ENCODE measurements around the gene MAST3.

The MAST3 gene

GRCh38 chr19:18143902-18144301 is 46.3 kb downstream of the MAST3 start:
- peaks cover 50% of the 10 kb centered on the region for H3K36me3 Mint-ChIP-seq (ENCODE audit: low read depth)
- no peaks in the 10 kb centered on the region for H3K4me1 Mint-ChIP-seq
- H3K4me3 Mint-ChIP-seq, result no peak overlapping the region
- H3K27ac Mint-ChIP-seq, result no peak overlapping the region
- no peak for DNase-seq
- no peaks in the 10 kb centered on the region for H3K9me3 Mint-ChIP-seq
- TF ChIP-seq CTCF (IDR thresholded peaks at IDR 0.05), result no peak
- H3K27me3 Mint-ChIP-seq (ENCODE audit: low read depth, poor library complexity), result peaks cover 6% of the 10 kb centered on the region

- Mint-ChIP-seq H3K27me3 (ENCODE audit: low read depth, poor library complexity) (peaks cover 6% of the 10 kb centered on the region), H3K4me3 (no peak overlapping the region), H3K9me3 (no peaks in the 10 kb centered on the region), H3K4me1 (no peaks in the 10 kb centered on the region), H3K36me3 (ENCODE audit: low read depth) (peaks cover 46% of the 10 kb centered on the region), H3K27ac (no peak overlapping the region)
- TF ChIP-seq CTCF (IDR thresholded peaks at IDR 0.05), result no peak
- DNase-seq, result no peak
These were observed 46.8 kb downstream of the MAST3 start for GRCh38 chr19:18144361-18144760.

- Mint-ChIP-seq H3K27me3 (ENCODE audit: low read depth, poor library complexity) (peaks cover 6% of the 10 kb centered on the region), H3K4me1 (no peaks in the 10 kb centered on the region), H3K4me3 (no peak overlapping the region), H3K9me3 (no peaks in the 10 kb centered on the region), H3K27ac (no peak overlapping the region), H3K36me3 (ENCODE audit: low read depth) (peaks cover 46% of the 10 kb centered on the region)
- DNase-seq, result no peak
- no peak for TF ChIP-seq CTCF (IDR thresholded peaks at IDR 0.05)
These were observed 47.3 kb downstream of the MAST3 start for GRCh38 chr19:18144906-18145305.

- Mint-ChIP-seq H3K27ac (no peak overlapping the region), H3K4me1 (no peaks in the 10 kb centered on the region), H3K4me3 (no peak overlapping the region), H3K9me3 (no peaks in the 10 kb centered on the region), H3K36me3 (ENCODE audit: low read depth) (peaks cover 41% of the 10 kb centered on the region), H3K27me3 (ENCODE audit: low read depth, poor library complexity) (peaks cover 6% of the 10 kb centered on the region)
- no peak for DNase-seq
- no peak for TF ChIP-seq CTCF (IDR thresholded peaks at IDR 0.05)
These were observed 47.9 kb downstream of the MAST3 start for GRCh38 chr19:18145391-18145999.

GRCh38 chr19:18147396-18147795 is 49.8 kb downstream of the MAST3 start:
- Mint-ChIP-seq H3K27me3 (ENCODE audit: low read depth, poor library complexity) (peaks cover 6% of the 10 kb centered on the region), H3K36me3 (ENCODE audit: low read depth) (peaks cover 26% of the 10 kb centered on the region), H3K4me3 (no peak overlapping the region), H3K4me1 (peaks cover 11% of the 10 kb centered on the region), H3K9me3 (no peaks in the 10 kb centered on the region), H3K27ac (no peak overlapping the region)
- DNase-seq, result no peak
- no peak for TF ChIP-seq CTCF (IDR thresholded peaks at IDR 0.05)

- Mint-ChIP-seq H3K4me1 (peaks cover 21% of the 10 kb centered on the region), H3K36me3 (ENCODE audit: low read depth) (peaks cover 21% of the 10 kb centered on the region), H3K27ac (no peak overlapping the region), H3K27me3 (ENCODE audit: low read depth, poor library complexity) (peaks cover 3% of the 10 kb centered on the region), H3K9me3 (no peaks in the 10 kb centered on the region), H3K4me3 (no peak overlapping the region)
- no peak for TF ChIP-seq CTCF (IDR thresholded peaks at IDR 0.05)
- DNase-seq, result no peak
These were observed 52.0 kb downstream of the MAST3 start for GRCh38 chr19:18149596-18149975.

All from nephron progenitor cell (in vitro differentiated cells).